GM21717 (cell line): ENCODE data around the gene TMED10.
"Not testable (repeated sequence)": the region's sequence is repeated elsewhere in the genome, so short reads cannot be mapped to it uniquely, and the experiment has no call there.

Source experiments
- ATAC-seq: cut with Tn5 transposase; IDR thresholded peaks from one replicate; pipeline ENCODE4 v1.9.1; 2021; ENCODE audit warnings: mild to moderate bottlenecking, moderate library complexity; ENCODE audit not compliant: unreplicated experiment

Gene TMED10

GRCh38 chr14:75162631-75163030 is 13.8 kb downstream of the TMED10 start:
- ATAC-seq = no peak

- no peak for ATAC-seq
These were observed 17.4 kb downstream of the TMED10 start for GRCh38 chr14:75158843-75159614.

GRCh38 chr14:75156901-75157300 is 19.5 kb downstream of the TMED10 start:
- no peak for ATAC-seq

- no peak for ATAC-seq
These were observed 20.3 kb downstream of the TMED10 start for GRCh38 chr14:75156111-75156510.

DNA sequence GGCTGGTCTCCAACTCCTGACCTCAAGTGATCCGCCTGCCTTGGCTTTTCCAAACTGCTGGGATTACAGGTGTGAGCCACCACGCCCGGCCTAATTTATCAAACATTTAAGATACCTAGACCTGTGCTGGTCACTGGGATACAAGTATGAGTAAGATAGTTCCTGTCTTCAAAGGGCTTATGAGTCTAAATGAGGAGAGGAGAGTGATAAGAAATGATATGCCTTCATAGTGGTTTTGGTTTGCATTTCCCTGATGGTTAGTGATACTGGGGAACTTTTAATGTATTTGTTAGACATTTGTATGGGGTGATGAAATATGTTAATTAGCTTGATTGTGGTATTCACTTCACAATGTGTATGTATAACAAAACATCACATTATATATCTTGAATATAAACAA is 21.2 kb downstream of the TMED10 start:
- ATAC-seq = no peak

DNA sequence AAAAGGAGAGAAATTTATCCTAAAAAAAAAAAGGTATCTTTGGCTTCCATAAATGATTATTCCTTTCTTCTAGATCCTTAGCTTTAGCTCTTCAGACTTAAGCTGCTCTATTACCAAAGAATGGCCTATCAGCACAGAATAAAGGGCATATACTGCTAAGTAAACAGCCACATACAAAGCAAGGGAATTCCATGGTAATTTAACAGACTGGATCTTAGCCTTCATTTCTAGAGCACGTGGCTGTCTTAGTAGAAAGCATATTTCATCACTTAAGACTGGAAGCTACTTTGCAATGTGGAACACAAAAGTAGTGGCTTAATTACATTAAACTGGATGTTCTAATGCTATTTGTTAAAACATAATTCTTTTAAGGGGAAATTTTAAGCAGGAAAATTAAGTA is 23.1 kb downstream of the TMED10 start:
- no peak for ATAC-seq

- ATAC-seq = no peak
These were observed 24.6 kb downstream of the TMED10 start for GRCh38 chr14:75151851-75152250.

DNA sequence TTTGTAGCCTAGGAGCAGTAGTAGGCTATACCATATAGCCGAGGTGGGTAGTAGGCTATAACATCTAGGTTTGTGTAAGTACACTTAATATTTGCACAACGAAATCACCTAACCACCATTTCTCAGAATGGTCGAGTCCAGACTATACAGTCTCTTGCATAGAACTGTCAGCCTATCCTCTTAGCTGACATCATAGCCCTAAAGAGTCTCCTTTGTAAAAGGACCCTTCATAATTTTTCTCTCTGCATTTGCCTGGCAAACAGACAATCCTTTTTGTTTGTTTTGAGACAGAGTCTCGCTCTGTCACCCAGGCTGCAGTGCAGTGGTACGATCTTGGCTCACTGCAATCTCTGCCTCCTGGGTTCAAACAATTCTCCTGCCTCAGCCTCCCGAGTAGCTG is 25.8 kb downstream of the TMED10 start:
- ATAC-seq = not testable (repeated sequence)

DNA sequence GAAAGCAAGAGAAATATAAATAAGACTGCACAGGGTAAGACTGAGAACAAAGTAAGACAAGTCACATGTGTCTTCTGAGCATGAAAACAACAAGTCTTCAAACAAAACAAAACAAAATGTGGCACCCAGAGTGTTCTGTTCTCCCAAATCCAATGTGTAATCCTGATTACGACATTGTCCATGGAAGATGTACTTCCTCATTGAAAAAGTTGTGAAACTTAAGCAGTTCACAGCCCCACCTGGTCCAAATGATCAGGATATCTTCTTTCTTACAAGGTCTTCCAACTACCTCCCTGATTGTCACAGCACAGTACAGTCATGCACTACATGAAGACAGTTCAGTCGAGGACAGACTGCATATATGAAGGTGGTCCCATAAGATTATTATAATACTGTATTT is 26.3 kb downstream of the TMED10 start:
- no peak for ATAC-seq

DNA sequence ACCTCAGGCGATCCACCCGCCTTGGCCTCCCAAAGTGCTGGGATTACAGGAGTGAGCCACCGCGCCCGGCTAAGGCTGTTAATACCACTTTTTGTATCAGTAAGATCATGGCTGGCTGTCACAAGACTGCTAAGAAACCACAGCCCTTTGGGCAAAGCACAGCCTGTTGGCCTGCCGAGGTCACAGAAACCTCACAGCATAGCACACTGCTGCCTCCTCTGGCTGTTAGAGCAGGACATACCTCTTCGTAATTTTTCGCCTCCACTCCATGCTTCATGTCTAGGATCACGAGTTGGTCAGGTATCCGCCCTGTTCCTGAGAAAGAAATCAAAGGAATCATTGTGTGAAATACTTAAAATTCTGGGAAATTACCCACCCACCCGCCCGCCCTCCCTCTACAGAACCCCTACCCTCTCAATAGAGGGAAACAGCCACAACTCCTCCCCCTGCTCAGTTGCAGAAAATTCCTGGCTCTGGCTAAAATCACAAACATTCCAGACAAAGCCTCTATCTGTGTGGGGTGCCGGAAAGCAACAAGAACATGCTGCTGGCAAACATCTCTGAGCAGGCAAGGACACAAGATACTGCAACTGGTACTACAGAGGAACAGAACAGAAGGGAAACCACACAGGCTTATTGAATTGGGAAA is 28.9 kb downstream of the TMED10 start:
- ATAC-seq = no peak

DNA sequence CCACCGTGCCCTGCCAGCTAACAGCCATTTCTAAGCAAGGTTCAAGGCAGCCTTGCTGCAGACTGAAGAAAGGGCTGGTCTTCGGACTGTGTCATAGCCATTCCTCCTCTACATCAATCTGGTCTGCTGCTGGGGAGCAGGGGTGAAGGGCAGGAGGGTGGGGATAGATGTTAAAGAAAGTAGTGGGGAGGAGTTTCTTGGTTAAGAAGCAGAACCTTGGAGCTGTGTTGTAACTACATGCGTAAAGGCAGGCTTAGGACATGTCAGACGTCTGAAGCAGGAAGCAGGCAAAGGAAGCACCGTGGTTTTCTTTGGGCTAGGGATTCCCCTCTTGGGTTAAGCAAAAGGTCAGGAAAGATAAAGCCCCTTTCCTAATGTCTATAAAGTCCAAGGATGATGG is 31.5 kb downstream of the TMED10 start:
- ATAC-seq = no peak

DNA sequence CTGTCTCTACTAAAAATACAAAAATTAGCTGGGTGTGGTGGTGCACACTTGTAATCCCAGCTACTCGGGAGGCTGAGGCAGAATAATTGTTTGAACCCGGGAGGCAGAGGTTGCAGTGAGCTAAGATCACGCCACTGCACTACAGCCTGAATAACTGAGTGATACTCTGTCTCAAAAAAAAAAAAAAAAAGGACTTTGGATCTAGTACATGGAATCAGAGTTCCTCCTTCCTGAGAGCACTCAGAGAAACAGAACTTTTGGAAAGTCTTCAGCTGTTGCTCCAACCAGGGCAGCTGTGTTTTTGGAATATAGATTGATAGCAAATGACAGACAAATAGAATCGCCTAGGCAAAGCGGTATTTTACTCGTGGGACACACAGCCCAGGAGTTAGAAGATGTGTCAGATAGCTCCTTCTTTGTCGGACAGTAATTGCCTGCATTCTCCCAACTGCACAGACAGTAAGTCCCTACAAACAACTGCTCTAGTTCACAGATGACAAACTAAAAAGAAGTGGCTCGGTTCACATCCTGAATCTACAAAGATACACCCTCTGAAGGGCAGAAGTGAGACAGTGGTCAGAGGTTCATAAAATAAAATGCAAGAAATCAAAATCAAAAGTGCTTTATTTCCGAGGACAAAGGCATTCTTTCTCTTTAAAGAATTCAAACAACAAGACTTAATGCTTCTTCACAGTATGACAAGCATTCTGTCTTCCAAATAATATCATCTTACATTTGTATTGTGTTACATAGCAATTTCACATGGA is 32.5 kb downstream of the TMED10 start:
- no peak for ATAC-seq

GRCh38 chr14:75142494-75142893 is 33.9 kb downstream of the TMED10 start:
- ATAC-seq = no peak

- no peak for ATAC-seq
These were observed 34.4 kb downstream of the TMED10 start for GRCh38 chr14:75141967-75142366.

DNA sequence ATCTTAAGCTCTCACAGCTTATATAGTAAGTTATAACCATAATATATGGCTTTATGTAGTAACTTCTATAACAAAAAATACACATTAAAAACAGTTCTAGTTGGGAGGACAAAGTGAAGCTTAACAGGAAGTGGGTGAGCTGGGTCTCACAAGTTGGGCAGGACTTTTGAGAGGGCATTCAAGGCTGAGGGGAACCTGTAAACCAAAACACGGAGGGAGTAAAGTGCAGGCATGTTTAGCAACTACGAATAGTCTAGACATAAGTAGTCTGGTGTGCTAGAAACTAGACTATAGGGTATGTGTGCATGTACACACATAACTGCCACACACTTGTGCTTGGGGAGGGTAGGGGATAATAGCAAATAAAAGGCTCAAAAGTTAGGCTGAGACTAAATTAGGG is 35.4 kb downstream of the TMED10 start:
- no peak for ATAC-seq

GRCh38 chr14:75140620-75141019 is 35.8 kb downstream of the TMED10 start:
- ATAC-seq = no peak

- ATAC-seq = no peak
These were observed 37.2 kb downstream of the TMED10 start for GRCh38 chr14:75139185-75139584.

GRCh38 chr14:75138492-75138891 is 37.9 kb downstream of the TMED10 start:
- ATAC-seq = no peak

- ATAC-seq = no peak
These were observed 41.8 kb downstream of the TMED10 start for GRCh38 chr14:75134644-75135043.

GRCh38 chr14:75133597-75133996 is 42.8 kb downstream of the TMED10 start:
- ATAC-seq = no peak

DNA sequence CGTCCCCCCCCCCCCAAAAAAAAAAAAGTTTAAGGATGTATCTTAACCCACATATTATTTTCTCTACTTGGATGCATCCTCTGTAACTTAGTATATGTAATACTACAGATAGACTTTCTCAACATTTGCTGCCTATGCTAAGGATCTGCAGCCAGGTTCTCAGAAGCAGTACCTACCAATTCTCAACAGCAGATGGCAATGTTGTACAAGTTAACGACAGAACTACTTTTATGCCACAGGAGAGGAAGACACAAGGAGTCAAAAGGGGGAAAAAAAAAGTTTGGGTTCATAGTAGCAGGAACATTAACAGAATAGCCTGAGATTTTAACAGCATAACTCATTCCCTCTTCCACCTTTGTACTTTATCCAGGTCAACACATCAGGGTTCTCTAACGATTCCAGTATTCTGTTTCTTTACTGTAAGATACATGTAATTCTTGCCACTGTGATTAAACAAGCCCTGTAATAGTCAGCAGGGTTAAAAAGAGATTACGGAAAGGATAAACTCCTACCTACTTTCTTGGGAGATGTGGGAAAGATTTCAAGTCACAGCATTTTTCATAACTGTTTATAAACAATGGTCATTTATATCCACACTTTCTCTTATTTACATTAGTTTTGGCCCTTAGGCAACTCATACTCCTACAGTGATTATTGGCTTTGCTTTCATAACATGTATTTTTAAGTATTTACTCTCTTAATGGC is 43.9 kb downstream of the TMED10 start:
- ATAC-seq = no peak
